Measurements from ENCODE around the gene GNL1.

DNA sequence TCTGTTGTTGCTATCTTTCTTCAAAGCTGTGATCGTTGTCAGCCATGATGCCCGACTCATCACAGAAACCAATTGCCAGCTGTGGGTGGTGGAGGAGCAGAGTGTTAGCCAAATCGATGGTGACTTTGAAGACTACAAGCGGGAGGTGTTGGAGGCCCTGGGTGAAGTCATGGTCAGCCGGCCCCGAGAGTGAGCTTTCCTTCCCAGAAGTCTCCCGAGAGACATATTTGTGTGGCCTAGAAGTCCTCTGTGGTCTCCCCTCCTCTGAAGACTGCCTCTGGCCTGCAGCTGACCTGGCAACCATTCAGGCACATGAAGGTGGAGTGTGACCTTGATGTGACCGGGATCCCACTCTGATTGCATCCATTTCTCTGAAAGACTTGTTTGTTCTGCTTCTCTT lies 34.2 kb upstream of the GNL1 start:
- TF ChIP-seq, protein P1, sequence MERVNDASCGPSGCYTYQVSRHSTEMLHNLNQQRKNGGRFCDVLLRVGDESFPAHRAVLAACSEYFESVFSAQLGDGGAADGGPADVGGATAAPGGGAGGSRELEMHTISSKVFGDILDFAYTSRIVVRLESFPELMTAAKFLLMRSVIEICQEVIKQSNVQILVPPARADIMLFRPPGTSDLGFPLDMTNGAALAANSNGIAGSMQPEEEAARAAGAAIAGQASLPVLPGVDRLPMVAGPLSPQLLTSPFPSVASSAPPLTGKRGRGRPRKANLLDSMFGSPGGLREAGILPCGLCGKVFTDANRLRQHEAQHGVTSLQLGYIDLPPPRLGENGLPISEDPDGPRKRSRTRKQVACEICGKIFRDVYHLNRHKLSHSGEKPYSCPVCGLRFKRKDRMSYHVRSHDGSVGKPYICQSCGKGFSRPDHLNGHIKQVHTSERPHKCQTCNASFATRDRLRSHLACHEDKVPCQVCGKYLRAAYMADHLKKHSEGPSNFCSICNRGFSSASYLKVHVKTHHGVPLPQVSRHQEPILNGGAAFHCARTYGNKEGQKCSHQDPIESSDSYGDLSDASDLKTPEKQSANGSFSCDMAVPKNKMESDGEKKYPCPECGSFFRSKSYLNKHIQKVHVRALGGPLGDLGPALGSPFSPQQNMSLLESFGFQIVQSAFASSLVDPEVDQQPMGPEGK (tag by site-specific recombination; IDR thresholded peaks at IDR 0.05) = no peak
- no peak for TF ChIP-seq BCL11A (tag by site-specific recombination; IDR thresholded peaks at IDR 0.05; ENCODE audit: low read depth)
- TF ChIP-seq MYNN (tag by site-specific recombination; IDR thresholded peaks at IDR 0.05; ENCODE audit: borderline replicate concordance) = no peak
- TF ChIP-seq ZNF324 (tag by site-specific recombination; IDR thresholded peaks at IDR 0.05) = no peak
- no peak for TF ChIP-seq TCF7L2 (IDR thresholded peaks at IDR 0.05; ENCODE audit: borderline replicate concordance, low read depth, low read length)
- TF ChIP-seq ZNF404 (tag by site-specific recombination; IDR thresholded peaks at IDR 0.05) = no peak
- TF ChIP-seq, protein P2, sequence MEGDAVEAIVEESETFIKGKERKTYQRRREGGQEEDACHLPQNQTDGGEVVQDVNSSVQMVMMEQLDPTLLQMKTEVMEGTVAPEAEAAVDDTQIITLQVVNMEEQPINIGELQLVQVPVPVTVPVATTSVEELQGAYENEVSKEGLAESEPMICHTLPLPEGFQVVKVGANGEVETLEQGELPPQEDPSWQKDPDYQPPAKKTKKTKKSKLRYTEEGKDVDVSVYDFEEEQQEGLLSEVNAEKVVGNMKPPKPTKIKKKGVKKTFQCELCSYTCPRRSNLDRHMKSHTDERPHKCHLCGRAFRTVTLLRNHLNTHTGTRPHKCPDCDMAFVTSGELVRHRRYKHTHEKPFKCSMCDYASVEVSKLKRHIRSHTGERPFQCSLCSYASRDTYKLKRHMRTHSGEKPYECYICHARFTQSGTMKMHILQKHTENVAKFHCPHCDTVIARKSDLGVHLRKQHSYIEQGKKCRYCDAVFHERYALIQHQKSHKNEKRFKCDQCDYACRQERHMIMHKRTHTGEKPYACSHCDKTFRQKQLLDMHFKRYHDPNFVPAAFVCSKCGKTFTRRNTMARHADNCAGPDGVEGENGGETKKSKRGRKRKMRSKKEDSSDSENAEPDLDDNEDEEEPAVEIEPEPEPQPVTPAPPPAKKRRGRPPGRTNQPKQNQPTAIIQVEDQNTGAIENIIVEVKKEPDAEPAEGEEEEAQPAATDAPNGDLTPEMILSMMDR (tag by site-specific recombination; IDR thresholded peaks at IDR 0.05) = no peak
- TF ChIP-seq, protein P3, sequence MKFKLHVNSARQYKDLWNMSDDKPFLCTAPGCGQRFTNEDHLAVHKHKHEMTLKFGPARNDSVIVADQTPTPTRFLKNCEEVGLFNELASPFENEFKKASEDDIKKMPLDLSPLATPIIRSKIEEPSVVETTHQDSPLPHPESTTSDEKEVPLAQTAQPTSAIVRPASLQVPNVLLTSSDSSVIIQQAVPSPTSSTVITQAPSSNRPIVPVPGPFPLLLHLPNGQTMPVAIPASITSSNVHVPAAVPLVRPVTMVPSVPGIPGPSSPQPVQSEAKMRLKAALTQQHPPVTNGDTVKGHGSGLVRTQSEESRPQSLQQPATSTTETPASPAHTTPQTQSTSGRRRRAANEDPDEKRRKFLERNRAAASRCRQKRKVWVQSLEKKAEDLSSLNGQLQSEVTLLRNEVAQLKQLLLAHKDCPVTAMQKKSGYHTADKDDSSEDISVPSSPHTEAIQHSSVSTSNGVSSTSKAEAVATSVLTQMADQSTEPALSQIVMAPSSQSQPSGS (tag by site-specific recombination; IDR thresholded peaks at IDR 0.05; ENCODE audit: low read depth) = no peak
- TF ChIP-seq ZNF658 (tag by site-specific recombination; IDR thresholded peaks at IDR 0.05) = no peak
- TF ChIP-seq, protein P4, sequence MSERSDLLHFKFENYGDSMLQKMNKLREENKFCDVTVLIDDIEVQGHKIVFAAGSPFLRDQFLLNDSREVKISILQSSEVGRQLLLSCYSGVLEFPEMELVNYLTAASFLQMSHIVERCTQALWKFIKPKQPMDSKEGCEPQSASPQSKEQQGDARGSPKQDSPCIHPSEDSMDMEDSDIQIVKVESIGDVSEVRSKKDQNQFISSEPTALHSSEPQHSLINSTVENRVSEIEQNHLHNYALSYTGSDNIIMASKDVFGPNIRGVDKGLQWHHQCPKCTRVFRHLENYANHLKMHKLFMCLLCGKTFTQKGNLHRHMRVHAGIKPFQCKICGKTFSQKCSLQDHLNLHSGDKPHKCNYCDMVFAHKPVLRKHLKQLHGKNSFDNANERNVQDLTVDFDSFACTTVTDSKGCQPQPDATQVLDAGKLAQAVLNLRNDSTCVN (tag by site-specific recombination; optimal IDR thresholded peaks at IDR 0.05) = no peak
- no peak for TF ChIP-seq ZNF670 (tag by site-specific recombination; IDR thresholded peaks at IDR 0.05; ENCODE audit: low read depth)
- TF ChIP-seq ZNF223 (tag by site-specific recombination; IDR thresholded peaks at IDR 0.05) = no peak
- TF ChIP-seq KLF1 (tag by site-specific recombination; IDR thresholded peaks at IDR 0.05) = no peak

Data from HEK293 (cell line).